ENCODE results near the gene MACROD2. TPM values are rescaled to one million over a fixed set of nuclear protein-coding genes. Genes with fewer than 3 reads are reported as not detected.

The MACROD2 gene
- total and polyA plus RNA-seq, 2 experiments from 2014 or later = 2.8 to 4.3 TPM

DNA sequence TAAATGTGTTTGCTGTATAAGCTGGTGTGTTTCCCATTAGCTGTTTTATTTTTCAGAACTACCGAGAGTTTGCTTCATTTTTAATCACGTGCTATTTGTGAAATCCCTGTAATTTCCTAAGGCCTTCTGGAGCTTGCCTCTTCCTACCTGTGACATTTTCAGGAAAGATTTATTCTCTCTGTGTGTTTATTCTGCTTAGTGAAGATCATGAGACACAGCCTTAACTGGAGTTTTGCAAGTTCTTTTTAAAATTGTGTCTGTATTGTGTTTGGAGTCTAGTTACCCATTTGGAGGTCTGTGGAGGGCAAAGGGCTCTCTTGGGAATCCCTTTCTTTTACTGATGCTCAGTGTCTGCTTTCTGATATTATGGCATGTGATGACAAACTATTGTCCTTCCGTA is 701.2 kb downstream of the MACROD2 start:
- TF ChIP-seq ZNF114 (CRISPR knock-in tag; IDR thresholded peaks at IDR 0.05) (no peak), EZH2 (IDR thresholded peaks at IDR 0.05; ENCODE audit: low read depth, unreplicated experiment) (no peak), JUNB (IDR thresholded peaks at IDR 0.05; ENCODE audit: unreplicated experiment) (no peak), NANOG (IDR thresholded peaks at IDR 0.05; ENCODE audit: borderline replicate concordance) (no peak), STAT1 (IDR thresholded peaks at IDR 0.05; ENCODE audit: unreplicated experiment) (no peak), POLR2AphosphoS5 (IDR thresholded peaks at IDR 0.05; ENCODE audit: low read depth) (no peak), ZNF331 (CRISPR knock-in tag; IDR thresholded peaks at IDR 0.05; ENCODE audit: low read depth) (no peak)
- TF ChIP-seq, protein P1, sequence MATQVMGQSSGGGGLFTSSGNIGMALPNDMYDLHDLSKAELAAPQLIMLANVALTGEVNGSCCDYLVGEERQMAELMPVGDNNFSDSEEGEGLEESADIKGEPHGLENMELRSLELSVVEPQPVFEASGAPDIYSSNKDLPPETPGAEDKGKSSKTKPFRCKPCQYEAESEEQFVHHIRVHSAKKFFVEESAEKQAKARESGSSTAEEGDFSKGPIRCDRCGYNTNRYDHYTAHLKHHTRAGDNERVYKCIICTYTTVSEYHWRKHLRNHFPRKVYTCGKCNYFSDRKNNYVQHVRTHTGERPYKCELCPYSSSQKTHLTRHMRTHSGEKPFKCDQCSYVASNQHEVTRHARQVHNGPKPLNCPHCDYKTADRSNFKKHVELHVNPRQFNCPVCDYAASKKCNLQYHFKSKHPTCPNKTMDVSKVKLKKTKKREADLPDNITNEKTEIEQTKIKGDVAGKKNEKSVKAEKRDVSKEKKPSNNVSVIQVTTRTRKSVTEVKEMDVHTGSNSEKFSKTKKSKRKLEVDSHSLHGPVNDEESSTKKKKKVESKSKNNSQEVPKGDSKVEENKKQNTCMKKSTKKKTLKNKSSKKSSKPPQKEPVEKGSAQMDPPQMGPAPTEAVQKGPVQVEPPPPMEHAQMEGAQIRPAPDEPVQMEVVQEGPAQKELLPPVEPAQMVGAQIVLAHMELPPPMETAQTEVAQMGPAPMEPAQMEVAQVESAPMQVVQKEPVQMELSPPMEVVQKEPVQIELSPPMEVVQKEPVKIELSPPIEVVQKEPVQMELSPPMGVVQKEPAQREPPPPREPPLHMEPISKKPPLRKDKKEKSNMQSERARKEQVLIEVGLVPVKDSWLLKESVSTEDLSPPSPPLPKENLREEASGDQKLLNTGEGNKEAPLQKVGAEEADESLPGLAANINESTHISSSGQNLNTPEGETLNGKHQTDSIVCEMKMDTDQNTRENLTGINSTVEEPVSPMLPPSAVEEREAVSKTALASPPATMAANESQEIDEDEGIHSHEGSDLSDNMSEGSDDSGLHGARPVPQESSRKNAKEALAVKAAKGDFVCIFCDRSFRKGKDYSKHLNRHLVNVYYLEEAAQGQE (IDR thresholded peaks at IDR 0.05; ENCODE audit: unreplicated experiment) = no peak
- TF ChIP-seq, protein P2, sequence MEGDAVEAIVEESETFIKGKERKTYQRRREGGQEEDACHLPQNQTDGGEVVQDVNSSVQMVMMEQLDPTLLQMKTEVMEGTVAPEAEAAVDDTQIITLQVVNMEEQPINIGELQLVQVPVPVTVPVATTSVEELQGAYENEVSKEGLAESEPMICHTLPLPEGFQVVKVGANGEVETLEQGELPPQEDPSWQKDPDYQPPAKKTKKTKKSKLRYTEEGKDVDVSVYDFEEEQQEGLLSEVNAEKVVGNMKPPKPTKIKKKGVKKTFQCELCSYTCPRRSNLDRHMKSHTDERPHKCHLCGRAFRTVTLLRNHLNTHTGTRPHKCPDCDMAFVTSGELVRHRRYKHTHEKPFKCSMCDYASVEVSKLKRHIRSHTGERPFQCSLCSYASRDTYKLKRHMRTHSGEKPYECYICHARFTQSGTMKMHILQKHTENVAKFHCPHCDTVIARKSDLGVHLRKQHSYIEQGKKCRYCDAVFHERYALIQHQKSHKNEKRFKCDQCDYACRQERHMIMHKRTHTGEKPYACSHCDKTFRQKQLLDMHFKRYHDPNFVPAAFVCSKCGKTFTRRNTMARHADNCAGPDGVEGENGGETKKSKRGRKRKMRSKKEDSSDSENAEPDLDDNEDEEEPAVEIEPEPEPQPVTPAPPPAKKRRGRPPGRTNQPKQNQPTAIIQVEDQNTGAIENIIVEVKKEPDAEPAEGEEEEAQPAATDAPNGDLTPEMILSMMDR (conservative IDR thresholded peaks at IDR 0.05; ENCODE audit: low read depth in 2 of 2) = no peak
- TF ChIP-seq, protein P3, sequence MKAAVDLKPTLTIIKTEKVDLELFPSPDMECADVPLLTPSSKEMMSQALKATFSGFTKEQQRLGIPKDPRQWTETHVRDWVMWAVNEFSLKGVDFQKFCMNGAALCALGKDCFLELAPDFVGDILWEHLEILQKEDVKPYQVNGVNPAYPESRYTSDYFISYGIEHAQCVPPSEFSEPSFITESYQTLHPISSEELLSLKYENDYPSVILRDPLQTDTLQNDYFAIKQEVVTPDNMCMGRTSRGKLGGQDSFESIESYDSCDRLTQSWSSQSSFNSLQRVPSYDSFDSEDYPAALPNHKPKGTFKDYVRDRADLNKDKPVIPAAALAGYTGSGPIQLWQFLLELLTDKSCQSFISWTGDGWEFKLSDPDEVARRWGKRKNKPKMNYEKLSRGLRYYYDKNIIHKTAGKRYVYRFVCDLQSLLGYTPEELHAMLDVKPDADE (IDR thresholded peaks at IDR 0.05) = no peak
- ATAC-seq (no peak), DNase-seq (ENCODE audit: low spot score) (no peak)
- Histone ChIP-seq H3K27ac (ENCODE audit: low read depth) (no peak overlapping the region), H3K36me3 (ENCODE audit: insufficient read depth) (no peaks in the 10 kb centered on the region), H3K9me2 (ENCODE audit: insufficient read depth) (no peaks in the 10 kb centered on the region), H3K4me2 (no peak overlapping the region), H3K27me3 (ENCODE audit: insufficient read depth) (no peaks in the 10 kb centered on the region), H3K79me2 (replicated peaks; ENCODE audit: insufficient read depth) (no peaks in the 10 kb centered on the region), H3F3A (replicated peaks; ENCODE audit: low read depth) (no peaks in the 10 kb centered on the region), H4K20me1 (replicated peaks; ENCODE audit: insufficient read depth) (no peaks in the 10 kb centered on the region), H2AFZ (no peak overlapping the region), H3K4me3 (no peak overlapping the region), H3K4me1 (ENCODE audit: insufficient read depth) (no peaks in the 10 kb centered on the region)
- Mint-ChIP-seq H3K27me3 (ENCODE audit: insufficient read depth, low read depth, poor library complexity) (no peaks in the 10 kb centered on the region), H3K36me3 (ENCODE audit: low read depth) (no peaks in the 10 kb centered on the region), H3K4me1 (no peaks in the 10 kb centered on the region; the same call in 2 of the 3 replicates), H3K9me3 (no peaks in the 10 kb centered on the region), H3K4me3 (no peak overlapping the region), H3K27ac (no peak overlapping the region)

DNA sequence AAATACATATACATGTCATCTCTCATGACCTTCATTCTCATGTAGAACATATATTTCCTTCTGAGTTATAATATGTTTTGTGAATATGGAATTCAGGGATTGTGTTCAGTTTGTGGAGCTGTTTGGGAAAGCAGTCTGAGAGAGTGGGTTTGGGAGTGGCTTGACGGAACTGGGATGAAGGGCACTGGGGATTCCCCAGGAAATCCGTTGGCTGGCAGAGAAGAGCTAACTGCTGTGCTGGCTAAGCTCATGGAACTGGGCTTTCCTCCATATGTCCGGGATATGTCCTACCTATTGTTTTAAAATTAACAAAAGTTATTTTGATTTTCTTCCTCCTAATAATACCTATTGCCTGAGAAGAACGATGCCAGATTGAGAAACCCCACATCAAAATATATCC is 701.6 kb downstream of the MACROD2 start:
- H3K4me1 ChIP-seq (ENCODE audit: insufficient read depth) = no peaks in the 10 kb centered on the region
- no peaks in the 10 kb centered on the region for H3K36me3 Mint-ChIP-seq (ENCODE audit: low read depth)
- H3K9me3 Mint-ChIP-seq = no peaks in the 10 kb centered on the region
- H2AFZ ChIP-seq = no peak overlapping the region
- H3K79me2 ChIP-seq (replicated peaks; ENCODE audit: insufficient read depth) = no peaks in the 10 kb centered on the region
- H3K27ac Mint-ChIP-seq = no peak overlapping the region
- ATAC-seq = no peak
- no peak overlapping the region for H3K27ac ChIP-seq (ENCODE audit: low read depth)
- no peaks in the 10 kb centered on the region for H3F3A ChIP-seq (replicated peaks; ENCODE audit: low read depth)
- H3K36me3 ChIP-seq (ENCODE audit: insufficient read depth) = no peaks in the 10 kb centered on the region
- H3K4me1 Mint-ChIP-seq = no peaks in the 10 kb centered on the region; the same call in 2 of the 3 replicates
- no peak overlapping the region for H3K4me3 Mint-ChIP-seq
- no peak overlapping the region for H3K4me2 ChIP-seq
- DNase-seq (ENCODE audit: low spot score) = no peak
- H4K20me1 ChIP-seq (replicated peaks; ENCODE audit: insufficient read depth) = no peaks in the 10 kb centered on the region
- no peaks in the 10 kb centered on the region for H3K27me3 Mint-ChIP-seq (ENCODE audit: insufficient read depth, low read depth, poor library complexity)
- H3K9me2 ChIP-seq (ENCODE audit: insufficient read depth) = no peaks in the 10 kb centered on the region
- H3K4me3 ChIP-seq = no peak overlapping the region
- H3K27me3 ChIP-seq (ENCODE audit: insufficient read depth) = no peaks in the 10 kb centered on the region
- TF ChIP-seq, protein P4, sequence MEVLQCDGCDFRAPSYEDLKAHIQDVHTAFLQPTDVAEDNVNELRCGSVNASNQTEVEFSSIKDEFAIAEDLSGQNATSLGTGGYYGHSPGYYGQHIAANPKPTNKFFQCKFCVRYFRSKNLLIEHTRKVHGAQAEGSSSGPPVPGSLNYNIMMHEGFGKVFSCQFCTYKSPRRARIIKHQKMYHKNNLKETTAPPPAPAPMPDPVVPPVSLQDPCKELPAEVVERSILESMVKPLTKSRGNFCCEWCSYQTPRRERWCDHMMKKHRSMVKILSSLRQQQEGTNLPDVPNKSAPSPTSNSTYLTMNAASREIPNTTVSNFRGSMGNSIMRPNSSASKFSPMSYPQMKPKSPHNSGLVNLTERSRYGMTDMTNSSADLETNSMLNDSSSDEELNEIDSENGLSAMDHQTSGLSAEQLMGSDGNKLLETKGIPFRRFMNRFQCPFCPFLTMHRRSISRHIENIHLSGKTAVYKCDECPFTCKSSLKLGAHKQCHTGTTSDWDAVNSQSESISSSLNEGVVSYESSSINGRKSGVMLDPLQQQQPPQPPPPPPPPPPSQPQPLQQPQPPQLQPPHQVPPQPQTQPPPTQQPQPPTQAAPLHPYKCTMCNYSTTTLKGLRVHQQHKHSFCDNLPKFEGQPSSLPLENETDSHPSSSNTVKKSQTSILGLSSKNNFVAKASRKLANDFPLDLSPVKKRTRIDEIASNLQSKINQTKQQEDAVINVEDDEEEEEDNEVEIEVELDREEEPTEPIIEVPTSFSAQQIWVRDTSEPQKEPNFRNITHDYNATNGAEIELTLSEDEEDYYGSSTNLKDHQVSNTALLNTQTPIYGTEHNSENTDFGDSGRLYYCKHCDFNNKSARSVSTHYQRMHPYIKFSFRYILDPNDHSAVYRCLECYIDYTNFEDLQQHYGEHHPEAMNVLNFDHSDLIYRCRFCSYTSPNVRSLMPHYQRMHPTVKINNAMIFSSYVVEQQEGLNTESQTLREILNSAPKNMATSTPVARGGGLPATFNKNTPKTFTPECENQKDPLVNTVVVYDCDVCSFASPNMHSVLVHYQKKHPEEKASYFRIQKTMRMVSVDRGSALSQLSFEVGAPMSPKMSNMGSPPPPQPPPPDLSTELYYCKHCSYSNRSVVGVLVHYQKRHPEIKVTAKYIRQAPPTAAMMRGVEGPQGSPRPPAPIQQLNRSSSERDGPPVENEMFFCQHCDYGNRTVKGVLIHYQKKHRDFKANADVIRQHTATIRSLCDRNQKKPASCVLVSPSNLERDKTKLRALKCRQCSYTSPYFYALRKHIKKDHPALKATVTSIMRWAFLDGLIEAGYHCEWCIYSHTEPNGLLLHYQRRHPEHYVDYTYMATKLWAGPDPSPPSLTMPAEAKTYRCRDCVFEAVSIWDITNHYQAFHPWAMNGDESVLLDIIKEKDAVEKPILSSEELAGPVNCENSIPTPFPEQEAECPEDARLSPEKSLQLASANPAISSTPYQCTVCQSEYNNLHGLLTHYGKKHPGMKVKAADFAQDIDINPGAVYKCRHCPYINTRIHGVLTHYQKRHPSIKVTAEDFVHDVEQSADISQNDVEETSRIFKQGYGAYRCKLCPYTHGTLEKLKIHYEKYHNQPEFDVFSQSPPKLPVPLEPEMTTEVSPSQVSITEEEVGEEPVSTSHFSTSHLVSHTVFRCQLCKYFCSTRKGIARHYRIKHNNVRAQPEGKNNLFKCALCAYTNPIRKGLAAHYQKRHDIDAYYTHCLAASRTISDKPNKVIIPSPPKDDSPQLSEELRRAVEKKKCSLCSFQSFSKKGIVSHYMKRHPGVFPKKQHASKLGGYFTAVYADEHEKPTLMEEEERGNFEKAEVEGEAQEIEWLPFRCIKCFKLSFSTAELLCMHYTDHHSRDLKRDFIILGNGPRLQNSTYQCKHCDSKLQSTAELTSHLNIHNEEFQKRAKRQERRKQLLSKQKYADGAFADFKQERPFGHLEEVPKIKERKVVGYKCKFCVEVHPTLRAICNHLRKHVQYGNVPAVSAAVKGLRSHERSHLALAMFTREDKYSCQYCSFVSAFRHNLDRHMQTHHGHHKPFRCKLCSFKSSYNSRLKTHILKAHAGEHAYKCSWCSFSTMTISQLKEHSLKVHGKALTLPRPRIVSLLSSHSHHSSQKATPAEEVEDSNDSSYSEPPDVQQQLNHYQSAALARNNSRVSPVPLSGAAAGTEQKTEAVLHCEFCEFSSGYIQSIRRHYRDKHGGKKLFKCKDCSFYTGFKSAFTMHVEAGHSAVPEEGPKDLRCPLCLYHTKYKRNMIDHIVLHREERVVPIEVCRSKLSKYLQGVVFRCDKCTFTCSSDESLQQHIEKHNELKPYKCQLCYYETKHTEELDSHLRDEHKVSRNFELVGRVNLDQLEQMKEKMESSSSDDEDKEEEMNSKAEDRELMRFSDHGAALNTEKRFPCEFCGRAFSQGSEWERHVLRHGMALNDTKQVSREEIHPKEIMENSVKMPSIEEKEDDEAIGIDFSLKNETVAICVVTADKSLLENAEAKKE (CRISPR knock-in tag; IDR thresholded peaks at IDR 0.05) = no peak

Measured in GM23338 (cell line).